Ovary (tissue), 3 donors: ENCODE results near the gene MAPK8IP1.

Source experiments
- CTCF ChIP-seq, 3 donors: fragments of 450-650 bp in 2 of 3; fragments of 200-600 bp in 1 of 3; IDR thresholded peaks; one replicate each; pipeline versions ENCODE4 v1.5.1 to v1.8.0; 2016 to 2022; ENCODE audit warnings: antibody characterized with exemption in 3 of 3, mild to moderate bottlenecking in 1 of 3
- POLR2A ChIP-seq: fragments of 450-650 bp; IDR thresholded peaks from one replicate; pipeline ENCODE4 v1.6.1; 2017; ENCODE audit warnings: antibody characterized with exemption, mild to moderate bottlenecking, moderate library complexity
- donor health status: DM: no; HTN: no; CAD: no.

- no peak for TF ChIP-seq CTCF (IDR thresholded peaks at IDR 0.05)
- no peak for TF ChIP-seq POLR2A
Observed at GRCh38 chr11:45892856-45893255, 7.4 kb downstream of the MAPK8IP1 start.
